Upper lobe of right lung (tissue), 1 donor: ENCODE measurements around the gene VGLL4. TPM values are rescaled to one million over a fixed set of nuclear protein-coding genes. Genes with fewer than 3 reads are reported as not detected.
A peak's percentile ranks its signal among the peaks of the same experiment; 100 is the strongest.
"Not testable (repeated sequence)": the region's sequence is repeated elsewhere in the genome, so short reads cannot be mapped to it uniquely, and the experiment has no call there.

Source experiments
- ATAC-seq: fragments of 200-7000 bp; cut with Tn5 transposase; one replicate; pipeline ENCODE4 v1.9.1; 2020; ENCODE audit warnings: mild to moderate bottlenecking, moderate library complexity
- DNase-seq: peaks from one replicate; pipeline ENCODE4 v3.0.0-alpha.2; 2020
- H3K27ac ChIP-seq: fragments of 200-600 bp; one replicate; pipeline ENCODE4 v1.8.0; 2022
- H3K27me3 ChIP-seq: fragments of 200-600 bp; one replicate; pipeline ENCODE4 v1.8.0; 2022; ENCODE audit warnings: mild to moderate bottlenecking
- H3K36me3 ChIP-seq: fragments of 200-600 bp; one replicate; pipeline ENCODE4 v1.8.0; 2022
- H3K4me1 ChIP-seq: fragments of 200-600 bp; one replicate; pipeline ENCODE4 v1.8.0; 2022
- H3K4me3 ChIP-seq: fragments of 200-600 bp; one replicate; pipeline ENCODE4 v1.8.0; 2022; ENCODE audit warnings: mild to moderate bottlenecking
- H3K9me3 ChIP-seq: fragments of 200-600 bp; one replicate; pipeline ENCODE4 v1.8.0; 2022
- CTCF ChIP-seq: fragments of 200-600 bp; IDR thresholded peaks from one replicate; pipeline ENCODE4 v1.8.0; 2022; ENCODE audit warnings: antibody characterized with exemption
- intact Hi-C: fragments of 100-400 bp; cut with DNase I; formaldehyde crosslinking; loops from one replicate; pipeline ENCODE4 v1.11.0; 2022
- total RNA-seq: library from RNA; stranded (reverse); fragmentation: NEBNext Ultra II Directional; extraction: Animal tissue kit (Norgen Biotek cat#: 25700); gene quantifications from one replicate; pipeline ENCODE4 v1.2.1, GENCODE V29; 2021
- donor health status: DM: no; HTN: yes; CAD: no; lungs with severe emphysema.

Gene VGLL4
- total RNA-seq, 1 donor from 2014 or later = 57.5 TPM

GRCh38 chr3:11534793-11535101 is 109.0 kb downstream of the VGLL4 start:
- DNase-seq = no peak
- ATAC-seq = no peak
- Histone ChIP-seq H3K4me3 (no peak overlapping the region), H3K27me3 (no peaks in the 10 kb centered on the region), H3K36me3 (no peaks in the 10 kb centered on the region), H3K27ac (no peak overlapping the region), H3K9me3 (no peaks in the 10 kb centered on the region), H3K4me1 (no peaks in the 10 kb centered on the region)
- intact Hi-C loops = no loop called here
- TF ChIP-seq CTCF = no peak

GRCh38 chr3:11534011-11534792 is 109.5 kb downstream of the VGLL4 start:
- TF ChIP-seq CTCF = no peak
- DNase-seq = no peak
- intact Hi-C loops = no loop called here

GRCh38 chr3:11532931-11533391 is 110.8 kb downstream of the VGLL4 start:
- ATAC-seq (no peak), DNase-seq (no peak)
- H3K27me3 ChIP-seq = no peaks in the 10 kb centered on the region
- H3K9me3 ChIP-seq = no peaks in the 10 kb centered on the region
- H3K4me3 ChIP-seq = no peak overlapping the region
- H3K27ac ChIP-seq = no peak overlapping the region
- intact Hi-C loops = no loop called here
- H3K36me3 ChIP-seq = no peaks in the 10 kb centered on the region
- no peaks in the 10 kb centered on the region for H3K4me1 ChIP-seq
- TF ChIP-seq CTCF = no peak

More at GRCh38 chr3:11534011-11534792, 109.5 kb downstream of the VGLL4 start:
- Histone ChIP-seq H3K27me3 (no peaks in the 10 kb centered on the region), H3K9me3 (no peaks in the 10 kb centered on the region), H3K4me1 (no peaks in the 10 kb centered on the region), H3K36me3 (no peaks in the 10 kb centered on the region), H3K4me3 (no peak overlapping the region), H3K27ac (no peak overlapping the region)
- no peak for ATAC-seq

GRCh38 chr3:11530153-11530721 is 113.5 kb downstream of the VGLL4 start:
- DNase-seq = peak; percentile 39
- ATAC-seq = no peak

GRCh38 chr3:11529281-11529680 is 114.4 kb downstream of the VGLL4 start:
- no peak overlapping the region for H3K27ac ChIP-seq
- DNase-seq (no peak), ATAC-seq (no peak)
- no peak for TF ChIP-seq CTCF
- intact Hi-C loops = no loop called here
- H3K36me3 ChIP-seq = no peaks in the 10 kb centered on the region
- H3K4me1 ChIP-seq = no peaks in the 10 kb centered on the region
- no peaks in the 10 kb centered on the region for H3K9me3 ChIP-seq
- no peaks in the 10 kb centered on the region for H3K27me3 ChIP-seq
- H3K4me3 ChIP-seq = no peak overlapping the region

More at GRCh38 chr3:11530153-11530721, 113.5 kb downstream of the VGLL4 start:
- H3K4me3 ChIP-seq = no peak overlapping the region
- H3K36me3 ChIP-seq = no peaks in the 10 kb centered on the region
- H3K4me1 ChIP-seq = no peaks in the 10 kb centered on the region
- TF ChIP-seq CTCF = no peak
- intact Hi-C loops = no loop called here
- no peaks in the 10 kb centered on the region for H3K9me3 ChIP-seq
- H3K27ac ChIP-seq = no peak overlapping the region
- no peaks in the 10 kb centered on the region for H3K27me3 ChIP-seq

GRCh38 chr3:11526121-11526520 is 117.6 kb downstream of the VGLL4 start:
- H3K9me3 ChIP-seq, H3K4me1 ChIP-seq, H3K36me3 ChIP-seq, ATAC-seq, H3K27me3 ChIP-seq, H3K27ac ChIP-seq, H3K4me3 ChIP-seq, intact Hi-C loops: not testable (repeated sequence)
- DNase-seq = peak; percentile 17
